GM23338 (cell line): ENCODE results near the gene THSD4.

Experiments used
- CTCF ChIP-seq, 2 experiments: fragments of 200-600 bp in 1 of 2; sonication (generic) in 1 of 2; conservative IDR thresholded peaks; 2 replicates each; pipeline versions ENCODE4 v1.5.1 to v1.6.1; 2016 to 2017; ENCODE audit warnings: antibody characterized with exemption in 2 of 2, low read depth in 2 of 2, mild to moderate bottlenecking in 2 of 2, moderate library complexity in 1 of 2
- ETS1 ChIP-seq: IDR thresholded peaks from 2 replicates; pipeline ENCODE4 v1.6.1; 2016; ENCODE audit warnings: antibody characterized with exemption
- EZH2 ChIP-seq: fragments of 200-600 bp; sonication (generic); IDR thresholded peaks from one replicate; pipeline ENCODE4 v1.8.0; 2017; ENCODE audit warnings: antibody characterized with exemption, mild to moderate bottlenecking, low read depth; ENCODE audit not compliant: unreplicated experiment
- NANOG ChIP-seq: IDR thresholded peaks from 2 replicates; pipeline ENCODE4 v1.6.1; 2016; ENCODE audit warnings: antibody characterized with exemption, borderline replicate concordance
- POLR2AphosphoS5 ChIP-seq: IDR thresholded peaks from 2 replicates; pipeline ENCODE4 v1.6.1; 2016; ENCODE audit warnings: antibody characterized with exemption, low read depth
- REST ChIP-seq: IDR thresholded peaks from one replicate; pipeline ENCODE4 v1.6.1; 2018; ENCODE audit warnings: antibody characterized with exemption; ENCODE audit not compliant: unreplicated experiment
- STAT1 ChIP-seq: IDR thresholded peaks from one replicate; pipeline ENCODE4 v1.6.1; 2016; ENCODE audit warnings: antibody characterized with exemption; ENCODE audit not compliant: unreplicated experiment
- ZNF114 ChIP-seq: fragments of 250-450 bp; sonication (Bioruptor Pico); IDR thresholded peaks from 2 replicates; pipeline ENCODE4 v1.5.0; 2020; ENCODE audit warnings: mild to moderate bottlenecking, moderate library complexity

GRCh38 chr15:71334873-71335272 lies 219.6 kb downstream of the THSD4 start:
- TF ChIP-seq CTCF (conservative IDR thresholded peaks at IDR 0.05; ENCODE audit: low read depth in 2 of 2): no peak
- TF ChIP-seq ETS1: no peak
- TF ChIP-seq ZNF114 (CRISPR knock-in tag): no peak
- no peak for TF ChIP-seq REST
- no peak for TF ChIP-seq EZH2
- TF ChIP-seq NANOG: no peak
- TF ChIP-seq POLR2AphosphoS5: no peak
- TF ChIP-seq STAT1: no peak
